H54 (cell line): ENCODE measurements around the gene DBR1.

Source experiments
- DNase-seq: peaks from one replicate; pipeline ENCODE4 v3.0.0; 2011; ENCODE audit warnings: low spot score, mixed read lengths; ENCODE audit not compliant: insufficient read length
- FAIRE-seq: peaks from 3 replicates; lab custom pipeline; 2011; peaks lifted over from hg19 to GRCh38; lab: Jason Lieb, UNC
- POLR2A ChIP-seq: IDR thresholded peaks from 2 replicates; pipeline ENCODE4 v1.6.1; 2011; ENCODE audit warnings: low read depth, mild to moderate bottlenecking, low read length

DBR1 gene, protein sequence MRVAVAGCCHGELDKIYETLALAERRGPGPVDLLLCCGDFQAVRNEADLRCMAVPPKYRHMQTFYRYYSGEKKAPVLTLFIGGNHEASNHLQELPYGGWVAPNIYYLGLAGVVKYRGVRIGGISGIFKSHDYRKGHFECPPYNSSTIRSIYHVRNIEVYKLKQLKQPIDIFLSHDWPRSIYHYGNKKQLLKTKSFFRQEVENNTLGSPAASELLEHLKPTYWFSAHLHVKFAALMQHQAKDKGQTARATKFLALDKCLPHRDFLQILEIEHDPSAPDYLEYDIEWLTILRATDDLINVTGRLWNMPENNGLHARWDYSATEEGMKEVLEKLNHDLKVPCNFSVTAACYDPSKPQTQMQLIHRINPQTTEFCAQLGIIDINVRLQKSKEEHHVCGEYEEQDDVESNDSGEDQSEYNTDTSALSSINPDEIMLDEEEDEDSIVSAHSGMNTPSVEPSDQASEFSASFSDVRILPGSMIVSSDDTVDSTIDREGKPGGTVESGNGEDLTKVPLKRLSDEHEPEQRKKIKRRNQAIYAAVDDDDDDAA

DNA sequence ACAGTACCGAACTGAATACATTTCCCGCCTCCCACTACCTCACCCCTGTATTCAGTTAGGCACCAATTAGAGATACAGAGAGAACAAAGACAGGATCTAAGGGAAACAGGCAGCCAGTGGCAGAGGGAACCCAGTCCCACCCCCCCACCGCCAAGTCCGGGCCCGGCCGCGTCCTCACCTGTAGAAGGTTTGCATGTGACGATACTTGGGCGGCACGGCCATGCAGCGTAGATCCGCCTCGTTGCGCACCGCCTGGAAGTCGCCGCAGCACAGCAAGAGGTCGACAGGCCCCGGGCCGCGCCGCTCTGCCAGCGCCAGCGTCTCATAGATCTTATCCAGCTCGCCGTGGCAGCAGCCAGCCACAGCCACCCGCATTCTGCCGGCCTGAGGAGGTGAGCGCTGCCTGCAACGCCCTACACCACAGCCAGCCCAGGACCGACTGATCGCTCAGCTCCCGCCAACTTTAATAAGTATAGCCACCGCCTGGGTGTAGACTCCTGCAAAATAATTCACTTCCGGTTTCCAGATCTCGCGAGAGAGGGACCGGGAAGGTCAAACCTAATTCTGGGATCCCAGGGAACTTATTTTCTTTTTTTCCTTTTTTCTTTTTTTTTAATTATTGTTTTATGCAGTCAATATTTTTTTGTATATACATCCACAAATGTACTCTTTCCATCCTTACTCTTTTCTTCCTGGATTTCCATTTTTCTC, at the start of gene DBR1:
Gene DBR1 (minus strand): TSS at position 501 of the 711 bp plus-strand sequence. CDS start 126 bp downstream, at position 375.
- peak; percentile 95 for TF ChIP-seq POLR2A
- no peak for FAIRE-seq

GRCh38 chr3:138222942-138223287, 48.2 kb upstream of the DBR1 start:
- FAIRE-seq = no peak
- no peak for DNase-seq
- TF ChIP-seq POLR2A = no peak

More for the DNA sequence above, at the start of gene DBR1:
- DNase-seq = peak; percentile 65

- FAIRE-seq = no peak
These were observed 47.6 kb upstream of the DBR1 start for GRCh38 chr3:138222131-138222941.

GRCh38 chr3:138220788-138221187, 46.1 kb upstream of the DBR1 start:
- FAIRE-seq (no peak), DNase-seq (no peak)
- no peak for TF ChIP-seq POLR2A

More at GRCh38 chr3:138222131-138222941, 47.6 kb upstream of the DBR1 start:
- DNase-seq = no peak
- TF ChIP-seq POLR2A = no peak

DNA sequence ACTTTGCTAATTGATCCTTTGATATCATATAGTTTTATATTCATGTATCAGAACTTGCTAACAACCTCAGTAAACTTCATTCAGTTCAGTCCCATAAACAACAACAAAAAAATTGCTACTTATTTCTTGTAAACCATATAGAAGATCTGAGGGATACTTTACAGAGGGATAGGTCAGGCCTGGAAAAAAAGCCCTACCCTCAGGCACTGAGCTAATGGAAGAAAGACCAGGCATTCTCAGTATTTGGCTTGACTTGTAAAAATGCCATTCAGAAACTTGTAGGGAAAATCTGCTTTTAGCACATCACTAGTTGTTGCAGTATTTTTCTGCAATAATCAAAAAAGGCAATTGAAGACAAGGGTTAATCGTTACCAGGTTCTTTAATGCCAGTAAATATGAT, 45.5 kb upstream of the DBR1 start:
- TF ChIP-seq POLR2A = no peak
- FAIRE-seq = no peak
- DNase-seq = no peak

GRCh38 chr3:138219255-138219654, 44.5 kb upstream of the DBR1 start:
- no peak for TF ChIP-seq POLR2A
- FAIRE-seq = no peak
- no peak for DNase-seq

- peak; percentile 82 for FAIRE-seq
- DNase-seq = no peak
- TF ChIP-seq POLR2A = no peak
These were observed 38.8 kb upstream of the DBR1 start for GRCh38 chr3:138213398-138214085.

DNA sequence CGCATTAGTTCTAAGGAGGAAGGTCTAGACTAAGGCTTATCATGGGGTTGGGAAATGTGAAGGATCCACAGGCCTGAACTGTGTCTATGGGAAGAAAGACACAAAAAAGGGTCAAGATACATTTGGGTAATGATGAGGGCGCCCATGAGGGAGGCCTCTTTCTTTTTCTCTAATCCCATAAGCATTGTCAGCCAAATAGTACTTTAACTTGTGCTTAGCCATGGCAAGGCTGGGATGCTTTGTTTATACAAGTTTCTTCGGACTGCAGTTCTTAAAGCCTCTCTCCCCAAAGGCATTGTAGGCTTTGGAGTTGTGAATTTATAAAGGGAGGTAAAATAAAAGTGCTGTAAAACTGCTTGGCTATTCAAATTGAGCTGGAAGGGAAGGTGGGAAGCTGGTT, 35.8 kb upstream of the DBR1 start:
- no peak for TF ChIP-seq POLR2A
- no peak for DNase-seq
- FAIRE-seq = no peak

- DNase-seq = no peak
- TF ChIP-seq POLR2A = no peak
- no peak for FAIRE-seq
These were observed 31.5 kb upstream of the DBR1 start for GRCh38 chr3:138206196-138206595.

- DNase-seq (no peak), FAIRE-seq (no peak)
- TF ChIP-seq POLR2A = no peak
These were observed 30.8 kb upstream of the DBR1 start for GRCh38 chr3:138205527-138205926.

DNA sequence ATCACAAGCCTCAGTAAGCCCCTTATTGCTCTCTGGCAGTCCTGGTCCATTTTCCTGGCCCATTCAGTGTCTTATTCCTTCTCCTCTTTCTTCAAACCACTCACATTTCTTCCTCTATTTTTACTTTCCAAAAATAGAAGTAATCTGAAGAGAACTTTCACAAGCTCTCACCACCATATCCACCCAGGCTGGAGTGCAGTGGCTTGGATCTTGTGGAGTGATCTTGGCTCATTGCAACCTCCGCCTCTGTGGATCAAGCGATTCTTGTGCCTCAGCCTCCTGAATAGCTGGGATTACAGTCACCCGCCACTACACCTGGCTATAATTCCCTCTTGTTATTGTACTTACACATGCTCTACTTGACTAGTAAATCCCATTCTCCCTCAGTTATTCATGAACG, 29.2 kb upstream of the DBR1 start:
- DNase-seq (no peak), FAIRE-seq (no peak)
- TF ChIP-seq POLR2A = no peak

DNA sequence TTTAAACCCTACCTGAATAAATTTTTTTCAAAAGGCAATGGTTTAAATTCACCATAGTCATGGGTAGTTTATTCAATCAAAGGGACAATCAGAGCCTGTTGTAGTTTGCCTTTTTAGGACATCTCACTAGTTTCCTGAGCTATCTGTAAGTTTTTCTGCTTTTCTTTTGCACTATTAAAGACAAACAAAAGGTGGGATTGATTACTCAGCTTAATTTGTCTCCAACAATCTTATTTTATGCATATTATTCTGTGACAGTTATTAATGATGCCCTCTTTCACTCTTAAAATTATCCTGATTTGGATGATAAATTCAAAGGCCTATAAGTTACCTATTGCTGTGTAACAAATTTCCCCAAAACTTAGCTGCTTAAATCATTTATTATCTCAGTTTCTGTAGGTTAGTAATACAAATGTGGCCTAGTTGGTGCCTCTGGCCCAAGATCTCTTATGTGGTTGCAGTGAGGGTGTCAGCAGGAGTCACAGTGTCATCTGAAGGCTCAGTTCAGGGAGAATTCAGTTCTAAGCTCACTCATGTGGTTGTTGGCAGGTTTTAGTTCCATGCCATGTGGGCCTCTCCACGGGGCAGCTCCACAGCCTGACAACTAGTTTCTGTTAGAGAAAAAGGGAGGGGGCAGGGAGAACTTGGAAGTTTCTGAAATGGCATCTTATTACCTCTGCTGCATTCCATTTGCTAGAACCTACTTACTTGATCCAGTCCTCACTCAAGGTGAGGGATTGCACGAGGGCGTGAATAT, 28.4 kb upstream of the DBR1 start:
- no peak for TF ChIP-seq POLR2A
- FAIRE-seq (no peak), DNase-seq (no peak)
